Forelimb muscle (tissue), 1 donor: Measurements from ENCODE around the gene C19orf33. TPM values are rescaled to one million over a fixed set of nuclear protein-coding genes. Genes with fewer than 3 reads are reported as not detected.
"Not testable (repeated sequence)": the region's sequence is repeated elsewhere in the genome, so short reads cannot be mapped to it uniquely, and the experiment has no call there.

ENCODE experiments used
- DNase-seq: peaks from one replicate; pipeline ENCODE4 v3.0.0-alpha.2; 2013; ENCODE audit warnings: low read depth
- polyA plus RNA-seq: library from polyadenylated mRNA; unstranded; fragments of 120-200 nt; gene quantifications from one replicate; pipeline ENCODE4 v1.2.1, GENCODE V29; 2013; ENCODE audit not compliant: insufficient read length

C19orf33 gene
- polyA plus RNA-seq: not detected

GRCh38 chr19:38303517-38304351 lies at the start of gene C19orf33:
C19orf33 (plus strand) TSS chr19:38304251; CDS start chr19:38304262, 11 bp downstream.
- DNase-seq: no peak

GRCh38 chr19:38255383-38256014 lies 48.6 kb upstream of the C19orf33 start:
- no peak for DNase-seq

- DNase-seq: not testable (repeated sequence)
These were observed 42.1 kb upstream of the C19orf33 start for GRCh38 chr19:38261942-38262341.

- DNase-seq: no peak
These were observed 41.3 kb upstream of the C19orf33 start for GRCh38 chr19:38262585-38263268.

- no peak for DNase-seq
These were observed 40.2 kb upstream of the C19orf33 start for GRCh38 chr19:38263689-38264485.

GRCh38 chr19:38264486-38265212 lies 39.4 kb upstream of the C19orf33 start, which contains the start of gene SPINT2:
SPINT2 (plus strand) TSS chr19:38264573; CDS start chr19:38264893, 320 bp downstream.
- no peak for DNase-seq

GRCh38 chr19:38265213-38265861 lies 38.7 kb upstream of the C19orf33 start:
- no peak for DNase-seq

GRCh38 chr19:38265921-38266429 lies 38.1 kb upstream of the C19orf33 start:
- DNase-seq: no peak

- no peak for DNase-seq
These were observed 37.0 kb upstream of the C19orf33 start for GRCh38 chr19:38266981-38267597.

- DNase-seq: no peak
These were observed 36.1 kb upstream of the C19orf33 start for GRCh38 chr19:38267761-38268483.

GRCh38 chr19:38268539-38268938 lies 35.5 kb upstream of the C19orf33 start:
- DNase-seq: no peak

GRCh38 chr19:38270587-38271167 lies 33.4 kb upstream of the C19orf33 start:
- DNase-seq: no peak

GRCh38 chr19:38273499-38273898 lies 30.6 kb upstream of the C19orf33 start:
- DNase-seq: no peak

GRCh38 chr19:38274739-38275138 lies 29.3 kb upstream of the C19orf33 start:
- DNase-seq: no peak

GRCh38 chr19:38276942-38277517 lies 27.0 kb upstream of the C19orf33 start:
- DNase-seq: no peak

GRCh38 chr19:38277549-38277948 lies 26.5 kb upstream of the C19orf33 start:
- no peak for DNase-seq

- DNase-seq: no peak
These were observed 25.9 kb upstream of the C19orf33 start for GRCh38 chr19:38277969-38278680.

- no peak for DNase-seq
These were observed 25.3 kb upstream of the C19orf33 start for GRCh38 chr19:38278751-38279150.
